Left forelimb (tissue), 1 donor: ENCODE results near the gene ERAP2.

Source experiments
- DNase-seq: peaks from one replicate; pipeline ENCODE4 v3.0.0-alpha.2; 2018; ENCODE audit warnings: low spot score

Gene ERAP2

GRCh38 chr5:96966801-96967200 is 90.5 kb downstream of the ERAP2 start:
- no peak for DNase-seq

DNA sequence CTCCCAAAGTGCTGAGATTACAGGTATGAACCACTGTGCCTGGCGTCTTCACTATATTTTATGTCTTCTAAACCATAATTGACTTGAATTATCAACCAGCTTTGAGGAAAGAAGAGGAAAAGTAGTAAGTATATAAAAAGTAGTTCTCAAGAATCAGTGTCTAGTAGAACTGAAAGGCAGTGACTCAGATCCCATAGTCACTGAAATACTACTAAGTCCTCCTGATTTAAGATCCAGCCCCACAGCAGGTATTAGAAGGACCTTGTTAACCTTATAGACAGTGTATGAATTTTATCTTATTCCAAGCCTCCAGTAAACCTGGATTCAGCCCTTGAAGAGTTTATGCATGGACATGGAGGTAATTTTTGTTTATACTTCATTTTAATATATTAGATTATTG is 91.1 kb downstream of the ERAP2 start:
- no peak for DNase-seq

DNA sequence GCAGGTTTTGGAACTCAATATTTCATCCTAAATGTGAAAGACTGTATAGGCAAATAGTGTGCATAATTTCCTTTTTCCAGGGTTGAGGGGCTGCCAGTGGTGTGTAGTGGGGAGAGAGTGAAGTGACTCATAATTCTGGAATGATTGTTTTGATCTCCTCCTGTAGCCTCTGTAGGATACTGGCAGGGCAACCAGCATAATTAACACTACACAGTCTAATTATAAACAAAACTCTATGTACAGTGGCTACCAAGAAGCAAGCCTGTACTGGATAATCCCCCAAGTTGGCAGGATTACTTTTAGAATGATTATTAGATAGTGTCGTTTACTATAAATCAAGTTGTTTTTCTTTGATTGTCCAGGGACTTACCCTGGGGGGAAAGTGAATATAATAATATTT is 91.8 kb downstream of the ERAP2 start:
- no peak for DNase-seq

GRCh38 chr5:96968614-96969013 is 92.3 kb downstream of the ERAP2 start:
- no peak for DNase-seq
